ENCODE measurements around the gene SLC8A1.

Gene SLC8A1

DNA sequence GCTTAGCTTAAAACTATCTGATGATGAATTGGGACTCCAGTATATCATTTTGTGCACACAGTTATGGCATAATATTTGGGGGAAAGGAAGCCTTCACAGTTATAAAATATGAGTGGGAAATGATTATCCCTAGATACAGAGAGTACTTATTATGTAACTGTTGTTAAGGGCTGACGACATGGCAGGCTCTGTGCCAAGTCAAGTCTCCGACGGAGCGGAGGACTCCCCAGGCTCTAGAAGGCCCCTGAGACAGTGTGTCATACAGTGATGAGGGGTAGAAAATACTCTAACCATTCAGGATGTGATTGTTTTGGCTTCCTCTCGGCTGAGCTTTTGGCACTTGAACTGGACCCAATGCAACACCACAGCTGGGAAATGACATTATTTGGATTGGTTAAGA, 211.8 kb downstream of the SLC8A1 start:
- ChIA-PET CTCF (no interaction called here), POLR2A (no interaction called here)
- TF ChIP-seq, protein P1, sequence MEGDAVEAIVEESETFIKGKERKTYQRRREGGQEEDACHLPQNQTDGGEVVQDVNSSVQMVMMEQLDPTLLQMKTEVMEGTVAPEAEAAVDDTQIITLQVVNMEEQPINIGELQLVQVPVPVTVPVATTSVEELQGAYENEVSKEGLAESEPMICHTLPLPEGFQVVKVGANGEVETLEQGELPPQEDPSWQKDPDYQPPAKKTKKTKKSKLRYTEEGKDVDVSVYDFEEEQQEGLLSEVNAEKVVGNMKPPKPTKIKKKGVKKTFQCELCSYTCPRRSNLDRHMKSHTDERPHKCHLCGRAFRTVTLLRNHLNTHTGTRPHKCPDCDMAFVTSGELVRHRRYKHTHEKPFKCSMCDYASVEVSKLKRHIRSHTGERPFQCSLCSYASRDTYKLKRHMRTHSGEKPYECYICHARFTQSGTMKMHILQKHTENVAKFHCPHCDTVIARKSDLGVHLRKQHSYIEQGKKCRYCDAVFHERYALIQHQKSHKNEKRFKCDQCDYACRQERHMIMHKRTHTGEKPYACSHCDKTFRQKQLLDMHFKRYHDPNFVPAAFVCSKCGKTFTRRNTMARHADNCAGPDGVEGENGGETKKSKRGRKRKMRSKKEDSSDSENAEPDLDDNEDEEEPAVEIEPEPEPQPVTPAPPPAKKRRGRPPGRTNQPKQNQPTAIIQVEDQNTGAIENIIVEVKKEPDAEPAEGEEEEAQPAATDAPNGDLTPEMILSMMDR (IDR thresholded peaks at IDR 0.05; ENCODE audit: control extremely low read depth, extremely low read depth, low read depth, missing control alignments): no peak
- DNase-seq (ENCODE audit: extremely low spot score): no peak

DNA sequence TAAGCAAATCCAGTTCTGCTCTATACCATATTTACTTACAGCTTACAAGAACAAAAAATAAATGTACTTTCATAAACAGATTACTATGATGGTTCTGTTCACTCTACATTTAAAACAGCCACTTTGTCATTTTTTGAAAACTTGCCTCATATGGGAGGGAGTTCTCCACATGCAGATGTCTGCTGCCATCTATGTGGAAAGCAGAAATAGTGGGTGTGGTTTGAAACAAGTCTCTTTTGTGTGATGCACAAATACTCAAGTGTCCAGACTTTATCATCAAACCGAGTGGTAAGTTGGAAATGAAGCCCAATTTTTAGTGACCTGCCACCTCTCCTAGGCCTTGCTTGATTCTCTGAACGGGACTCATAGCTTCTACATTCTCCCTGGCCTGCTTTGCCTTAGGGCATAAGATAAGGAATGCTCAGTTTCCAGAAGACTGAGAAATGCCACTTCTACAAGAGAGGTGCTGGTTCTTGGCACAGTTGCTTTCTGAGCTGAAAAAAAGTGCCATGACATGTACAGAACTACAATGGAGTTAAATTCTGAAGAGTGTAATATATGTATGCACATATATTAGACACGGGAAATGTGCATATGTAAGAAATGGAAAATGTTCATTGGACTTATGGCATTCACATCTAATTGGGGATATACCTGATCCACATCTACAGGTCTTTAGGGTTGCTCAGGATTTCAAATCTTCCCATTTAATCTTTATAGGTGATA, 221.0 kb downstream of the SLC8A1 start:
- ChIA-PET CTCF (no interaction called here), POLR2A (no interaction called here)
- no peak for DNase-seq (ENCODE audit: extremely low spot score)
- TF ChIP-seq, protein P1 (IDR thresholded peaks at IDR 0.05; ENCODE audit: control extremely low read depth, extremely low read depth, low read depth, missing control alignments): no peak

DNA sequence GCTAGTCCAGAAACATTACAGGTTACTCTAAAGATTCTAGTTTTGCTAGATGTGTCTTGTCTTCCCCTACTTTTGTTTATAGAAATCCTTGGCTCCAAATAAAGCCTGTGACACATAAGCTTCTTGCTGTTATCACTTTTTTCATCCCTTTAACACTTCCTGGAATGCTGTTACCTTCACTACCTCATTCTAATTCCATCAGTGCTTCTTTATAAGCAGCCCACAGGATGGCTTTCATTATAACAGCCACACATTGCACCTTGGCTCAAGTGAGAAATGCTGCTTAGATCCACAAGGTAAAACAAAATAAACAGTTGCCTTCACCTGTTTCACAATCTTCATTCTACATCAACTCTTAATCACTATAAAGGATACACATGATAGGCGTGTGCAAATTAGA, 221.7 kb downstream of the SLC8A1 start:
- ChIA-PET CTCF (interaction anchor here (1.2 kb wide), 1 partner anchor 14 kb away, joined by 3 read pairs; no protein-coding TSS in a partner anchor), POLR2A (no interaction called here)
- no peak for DNase-seq (ENCODE audit: extremely low spot score)
- TF ChIP-seq, protein P1 (IDR thresholded peaks at IDR 0.05; ENCODE audit: control extremely low read depth, extremely low read depth, low read depth, missing control alignments): no peak

DNA sequence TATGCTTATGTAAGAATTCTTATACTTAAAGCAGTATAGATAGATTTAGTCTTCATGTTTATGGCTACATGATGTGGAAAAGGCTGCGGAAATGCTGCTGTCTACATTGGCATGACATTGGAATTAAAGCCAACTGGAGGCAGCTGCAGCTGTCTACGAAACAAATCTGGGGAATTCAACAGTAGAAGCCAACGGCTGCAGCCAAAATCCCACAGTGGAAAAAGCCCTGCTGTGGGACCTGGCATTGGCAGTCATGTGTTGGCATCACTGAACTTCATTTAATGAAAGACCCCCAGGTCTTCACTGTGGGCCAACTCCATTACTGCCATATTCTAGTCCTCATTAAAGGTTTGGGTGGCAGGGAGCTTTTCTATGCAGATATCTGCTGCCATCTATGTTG, 223.6 kb downstream of the SLC8A1 start:
- ChIA-PET CTCF (interaction anchor here (1.5 to 2.1 kb wide), 2 partner anchors 10 to 37 kb away, joined by 3 to 5 read pairs; no protein-coding TSS in a partner anchor), POLR2A (no interaction called here)
- TF ChIP-seq, protein P1 (IDR thresholded peaks at IDR 0.05; ENCODE audit: control extremely low read depth, extremely low read depth, low read depth, missing control alignments): no peak
- DNase-seq (ENCODE audit: extremely low spot score): no peak

DNA sequence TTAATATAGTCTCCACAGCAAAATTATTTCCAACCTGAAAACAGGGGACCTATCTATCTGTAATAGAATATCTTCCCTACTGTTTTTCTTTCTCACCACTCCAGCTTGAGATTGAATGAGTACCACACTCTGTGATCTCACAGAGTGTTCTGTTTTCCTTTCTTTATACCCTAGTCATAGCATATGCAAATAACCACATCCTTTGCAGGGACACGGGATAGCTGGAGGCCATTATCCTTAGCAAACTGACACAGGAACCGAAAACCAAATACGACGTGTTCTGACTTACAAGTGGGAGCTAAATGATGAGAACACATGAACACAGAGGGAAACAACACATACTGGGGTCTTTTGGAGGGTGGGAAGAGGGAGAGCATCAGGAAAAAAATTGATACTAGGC, 224.7 kb downstream of the SLC8A1 start:
- DNase-seq (ENCODE audit: extremely low spot score): no peak
- ChIA-PET CTCF (no interaction called here), POLR2A (no interaction called here)
- TF ChIP-seq, protein P1 (IDR thresholded peaks at IDR 0.05; ENCODE audit: control extremely low read depth, extremely low read depth, low read depth, missing control alignments): no peak

DNA sequence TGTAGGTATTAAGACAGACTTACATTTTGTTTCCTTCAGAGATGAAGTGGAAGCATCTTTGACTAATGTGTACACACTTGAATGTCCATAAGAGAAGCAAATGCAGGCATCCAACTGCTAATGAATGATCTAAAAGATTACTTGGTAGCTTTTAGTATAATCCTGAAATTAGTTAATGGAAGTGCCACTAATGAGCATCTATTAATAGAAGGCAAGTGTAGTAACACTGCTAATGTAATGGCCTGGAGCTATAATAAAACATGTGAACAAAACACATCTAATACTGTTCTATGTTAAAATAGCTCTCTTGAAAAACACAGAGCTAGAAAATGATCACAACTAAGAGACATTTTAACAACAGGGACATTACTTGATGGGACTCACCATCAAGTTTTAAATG, 225.3 kb downstream of the SLC8A1 start:
- POLR2A ChIA-PET: no interaction called here

More for the DNA sequence above, 225.3 kb downstream of the SLC8A1 start:
- TF ChIP-seq, protein P1 (IDR thresholded peaks at IDR 0.05; ENCODE audit: control extremely low read depth, extremely low read depth, low read depth, missing control alignments): no peak
- CTCF ChIA-PET: no interaction called here
- DNase-seq (ENCODE audit: extremely low spot score): no peak
